GM06990 (cell line): ENCODE results near the gene ZC3H7A.

Source experiments
- DNase-seq: peaks from one replicate; pipeline ENCODE4 v3.0.0-alpha.2; 2011; ENCODE audit not compliant: insufficient read length; ENCODE audit errors: extremely low read depth
- H3K27me3 ChIP-seq: replicated peaks from 2 replicates; pipeline ENCODE4 v1.6.0; 2011; ENCODE audit warnings: low read length; ENCODE audit not compliant: control insufficient read depth, insufficient read depth
- H3K36me3 ChIP-seq: 2 replicates; pipeline ENCODE4 v1.5.1; 2011; ENCODE audit warnings: low read length; ENCODE audit not compliant: control insufficient read depth, insufficient read depth
- H3K4me3 ChIP-seq: replicated peaks from 2 replicates; pipeline ENCODE4 v1.5.1; 2011; ENCODE audit warnings: low read depth, mild to moderate bottlenecking, control low read depth, low read length
- CTCF ChIP-seq: IDR thresholded peaks from 2 replicates; pipeline ENCODE4 v1.5.1; 2011; ENCODE audit warnings: low read length, control low read depth, mild to moderate bottlenecking, inconsistent platforms; ENCODE audit not compliant: insufficient read depth, poor library complexity, severe bottlenecking

The ZC3H7A gene

GRCh38 chr16:11726008-11726407 lies 71.0 kb downstream of the ZC3H7A start:
- TF ChIP-seq CTCF, result no peak
- Histone ChIP-seq H3K36me3 (peaks cover 20% of the 10 kb centered on the region), H3K4me3 (no peak overlapping the region), H3K27me3 (no peaks in the 10 kb centered on the region)
- no peak for DNase-seq

GRCh38 chr16:11725457-11725856 lies 71.6 kb downstream of the ZC3H7A start:
- no peak for DNase-seq
- Histone ChIP-seq H3K4me3 (no peak overlapping the region), H3K27me3 (no peaks in the 10 kb centered on the region), H3K36me3 (peaks cover 20% of the 10 kb centered on the region)
- no peak for TF ChIP-seq CTCF

- H3K27me3 ChIP-seq, result no peaks in the 10 kb centered on the region
- TF ChIP-seq CTCF, result no peak
- no peak for DNase-seq
- H3K4me3 ChIP-seq, result no peak overlapping the region
- peaks cover 25% of the 10 kb centered on the region for H3K36me3 ChIP-seq
These were observed 74.6 kb downstream of the ZC3H7A start for GRCh38 chr16:11722468-11722808.

DNA sequence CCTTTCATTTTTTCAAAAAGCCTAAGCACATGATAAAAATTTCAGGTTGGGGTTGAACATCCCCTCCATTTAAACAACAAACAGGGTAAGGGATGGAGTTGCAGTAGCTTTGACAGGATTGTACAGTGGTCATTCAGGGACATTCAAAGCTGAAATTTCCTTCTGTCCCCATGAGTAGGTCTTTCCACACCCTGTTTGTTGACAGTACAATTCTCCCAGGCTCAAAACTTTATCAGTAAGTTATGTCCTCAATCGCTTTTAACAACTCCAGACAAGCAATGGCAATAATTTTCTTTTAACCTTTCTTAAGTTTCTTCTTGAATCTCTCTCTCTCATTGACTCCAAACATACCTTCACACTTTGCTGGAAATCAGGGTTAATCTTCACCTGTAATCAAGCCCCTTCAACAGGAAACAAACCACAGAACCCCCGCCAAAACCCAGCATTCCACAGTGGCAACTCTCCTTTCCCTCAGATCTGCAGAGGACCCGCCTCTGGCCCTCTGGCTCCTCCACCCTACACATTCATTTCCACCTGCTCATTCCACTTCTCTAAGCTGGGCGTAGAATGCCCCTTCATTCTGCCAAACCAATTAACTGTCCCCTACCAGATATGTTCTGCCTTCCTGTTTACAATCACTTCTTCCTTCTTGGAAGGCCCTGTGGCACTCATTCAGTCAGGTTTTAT lies 75.1 kb downstream of the ZC3H7A start:
- Histone ChIP-seq H3K4me3 (no peak overlapping the region), H3K36me3 (peaks cover 25% of the 10 kb centered on the region), H3K27me3 (no peaks in the 10 kb centered on the region)
- no peak for DNase-seq
- TF ChIP-seq CTCF, result no peak

DNA sequence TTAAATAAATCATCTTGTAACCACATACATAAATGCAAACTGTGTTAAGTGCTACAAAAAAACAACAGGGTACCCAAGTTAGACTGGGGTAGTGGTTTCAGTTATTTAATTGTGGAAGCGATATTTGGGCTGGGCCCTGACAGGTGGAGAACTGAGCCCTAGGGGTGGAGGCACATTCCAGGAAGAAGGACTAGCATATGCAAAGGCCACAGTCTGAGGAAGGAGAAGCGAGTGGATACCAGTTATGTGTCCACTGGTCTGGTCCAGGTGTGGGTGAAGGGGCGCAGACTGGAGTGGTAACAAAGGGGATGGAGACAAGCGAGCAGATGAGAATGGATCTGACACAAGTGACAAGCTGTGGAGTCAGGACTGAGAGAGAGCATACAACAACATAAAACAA lies 77.3 kb downstream of the ZC3H7A start:
- peaks cover 20% of the 10 kb centered on the region for H3K36me3 ChIP-seq
- no peak for TF ChIP-seq CTCF

GRCh38 chr16:11719171-11719570 lies 77.9 kb downstream of the ZC3H7A start:
- Histone ChIP-seq H3K27me3 (no peaks in the 10 kb centered on the region), H3K36me3 (peaks cover 18% of the 10 kb centered on the region), H3K4me3 (no peak overlapping the region)
- no peak for TF ChIP-seq CTCF
- DNase-seq, result no peak

More for the DNA sequence above, 77.3 kb downstream of the ZC3H7A start:
- Histone ChIP-seq H3K4me3 (no peak overlapping the region), H3K27me3 (no peaks in the 10 kb centered on the region)
- DNase-seq, result no peak
